H9 (cell line): Measurements from ENCODE around the gene NYAP2. TPM values are rescaled to one million over a fixed set of nuclear protein-coding genes. Genes with fewer than 3 reads are reported as not detected.

ENCODE experiments used
- DNase-seq: peaks from one replicate; pipeline ENCODE4 v3.0.0-alpha.2; 2017
- H2AFZ ChIP-seq: one replicate; pipeline ENCODE4 v1.6.1; 2013; ENCODE audit warnings: mild to moderate bottlenecking, low read length, control low read depth, moderate library complexity
- H2AK5ac ChIP-seq: 2 replicates; pipeline ENCODE4 v1.6.1; 2013; ENCODE audit warnings: low read length, control low read depth, mixed read lengths; ENCODE audit not compliant: insufficient read length
- H2BK120ac ChIP-seq: one replicate; pipeline ENCODE4 v1.6.1; 2013; ENCODE audit warnings: low read depth, mild to moderate bottlenecking, low read length, control low read depth, inconsistent platforms; ENCODE audit not compliant: poor library complexity, severe bottlenecking
- H2BK12ac ChIP-seq: 2 replicates; pipeline ENCODE4 v1.6.1; 2013; ENCODE audit warnings: low read length, control low read depth, mixed read lengths, low read depth; ENCODE audit not compliant: insufficient read length
- H2BK15ac ChIP-seq: 2 replicates; pipeline ENCODE4 v1.6.1; 2013; ENCODE audit warnings: low read depth, low read length, control low read depth
- H2BK20ac ChIP-seq: one replicate; pipeline ENCODE4 v1.6.1; 2013; ENCODE audit warnings: low read depth, mild to moderate bottlenecking, low read length, control low read depth, inconsistent platforms; ENCODE audit not compliant: poor library complexity, severe bottlenecking
- H2BK5ac ChIP-seq: 2 replicates; pipeline ENCODE4 v1.6.1; 2013; ENCODE audit warnings: low read length, control low read depth, mixed read lengths; ENCODE audit not compliant: insufficient read length
- H3K14ac ChIP-seq: 2 replicates; pipeline ENCODE4 v1.6.1; 2013; ENCODE audit warnings: low read length, control low read depth; ENCODE audit not compliant: insufficient read depth
- H3K18ac ChIP-seq: 2 replicates; pipeline ENCODE4 v1.6.1; 2013; ENCODE audit warnings: low read depth, mild to moderate bottlenecking, mixed read lengths, low read length, control low read depth; ENCODE audit not compliant: insufficient read length
- H3K23ac ChIP-seq: 2 replicates; pipeline ENCODE4 v1.6.1; 2013; ENCODE audit warnings: low read length, control low read depth, mixed read lengths, low read depth; ENCODE audit not compliant: insufficient read length
- H3K23me2 ChIP-seq: 2 replicates; pipeline ENCODE4 v1.6.1; 2013; ENCODE audit warnings: low read depth, mild to moderate bottlenecking, mixed read lengths, low read length, control low read depth; ENCODE audit not compliant: insufficient read length, poor library complexity, severe bottlenecking
- H3K27ac ChIP-seq: 2 replicates; pipeline ENCODE4 v1.5.1; 2013; ENCODE audit warnings: low read length, control low read depth, mixed read lengths, low read depth; ENCODE audit not compliant: insufficient read length
- H3K27me3 ChIP-seq: 2 replicates; pipeline ENCODE4 v1.6.1; 2013; ENCODE audit warnings: low read length, control low read depth, inconsistent platforms; ENCODE audit not compliant: insufficient read depth
- H3K4ac ChIP-seq: 2 replicates; pipeline ENCODE4 v1.6.1; 2013; ENCODE audit warnings: low read depth, mild to moderate bottlenecking, control low read depth, inconsistent platforms, low read length, moderate library complexity
- H3K4me1 ChIP-seq: 2 replicates; pipeline ENCODE4 v1.6.1; 2013; ENCODE audit warnings: low read length, control low read depth, inconsistent platforms; ENCODE audit not compliant: insufficient read depth
- H3K4me2 ChIP-seq: 2 replicates; pipeline ENCODE4 v1.6.1; 2013; ENCODE audit warnings: low read length, control low read depth, mixed read lengths; ENCODE audit not compliant: insufficient read length, insufficient read depth
- H3K56ac ChIP-seq: 2 replicates; pipeline ENCODE4 v1.6.1; 2013; ENCODE audit warnings: low read depth, mild to moderate bottlenecking, mixed read lengths, low read length, control low read depth; ENCODE audit not compliant: insufficient read length
- H3K79me1 ChIP-seq: 2 replicates; pipeline ENCODE4 v1.6.1; 2013; ENCODE audit warnings: low read depth, mild to moderate bottlenecking, moderate library complexity, low read length, control low read depth, inconsistent platforms; ENCODE audit not compliant: insufficient read depth, poor library complexity, severe bottlenecking
- H3K79me2 ChIP-seq: 2 replicates; pipeline ENCODE4 v1.6.1; 2013; ENCODE audit warnings: low read length, control low read depth, inconsistent platforms; ENCODE audit not compliant: insufficient read depth
- H3K9ac ChIP-seq: 2 replicates; pipeline ENCODE4 v1.6.1; 2013; ENCODE audit warnings: low read length, control low read depth, mixed read lengths; ENCODE audit not compliant: insufficient read length; ENCODE audit errors: extremely low read depth
- H3K9me3 ChIP-seq: one replicate; pipeline ENCODE4 v1.6.1; 2013; ENCODE audit warnings: low read depth, low read length, inconsistent platforms; ENCODE audit not compliant: control insufficient read depth
- H3T11ph ChIP-seq: one replicate; pipeline ENCODE4 v1.6.1; 2013; ENCODE audit warnings: mild to moderate bottlenecking, low read length, control low read depth, inconsistent platforms
- H4K20me1 ChIP-seq: one replicate; pipeline ENCODE4 v1.6.1; 2013; ENCODE audit not compliant: control insufficient read depth, insufficient read length, insufficient read depth
- H4K5ac ChIP-seq: 2 replicates; pipeline ENCODE4 v1.6.1; 2013; ENCODE audit warnings: low read depth, mild to moderate bottlenecking, mixed read lengths, low read length, control low read depth; ENCODE audit not compliant: insufficient read length
- H4K8ac ChIP-seq: replicated peaks from 2 replicates; pipeline ENCODE4 v1.6.1; 2013; ENCODE audit warnings: low read length, control low read depth, mixed read lengths, low read depth; ENCODE audit not compliant: insufficient read length
- H4K91ac ChIP-seq: 2 replicates; pipeline ENCODE4 v1.6.1; 2013; ENCODE audit warnings: low read depth, mild to moderate bottlenecking, moderate library complexity, mixed read lengths, low read length, control low read depth; ENCODE audit not compliant: insufficient read length
- H3K27ac Mint-ChIP-seq, 3 experiments: 2 replicates in 2 of 3; 3 replicates in 1 of 3; pipeline ENCODE4 v1.8.0; 2020 to 2021; ENCODE audit warnings: mixed read lengths in 3 of 3, mild to moderate bottlenecking in 1 of 3, moderate library complexity in 1 of 3
- H3K27me3 Mint-ChIP-seq: 2 replicates; pipeline ENCODE4 v1.8.0; 2021; ENCODE audit warnings: low read depth, mild to moderate bottlenecking, moderate library complexity, mixed read lengths
- H3K36me3 Mint-ChIP-seq, 3 experiments: 2 replicates in 2 of 3; 3 replicates in 1 of 3; pipeline ENCODE4 v1.8.0; 2020 to 2021; ENCODE audit warnings: low read depth in 3 of 3, mixed read lengths in 3 of 3; ENCODE audit not compliant: insufficient read depth in 1 of 3
- H3K4me1 Mint-ChIP-seq, 2 experiments: 2 replicates each; pipeline ENCODE4 v1.8.0; 2020; ENCODE audit warnings: mixed read lengths in 2 of 2
- H3K4me3 Mint-ChIP-seq, 2 experiments: 2 replicates in 1 of 2; 3 replicates in 1 of 2; pipeline ENCODE4 v1.8.0; 2020 to 2021; ENCODE audit warnings: mild to moderate bottlenecking in 2 of 2, mixed read lengths in 2 of 2, moderate library complexity in 1 of 2
- H3K9me3 Mint-ChIP-seq, 2 experiments: 2 replicates in 1 of 2; 3 replicates in 1 of 2; pipeline ENCODE4 v1.8.0; 2020; ENCODE audit warnings: mild to moderate bottlenecking in 2 of 2, mixed read lengths in 2 of 2, moderate library complexity in 1 of 2
- WGBS: extraction: QIAGEN DNeasy Blood & Tissue Kit; methylation state at CpG from one replicate; pipeline ENCODE4 v1.1.7; 2013; ENCODE audit warnings: missing lambda C conversion rate, low lambda C conversion rate, mixed read lengths; ENCODE audit not compliant: insufficient read length; ENCODE audit errors: extremely low coverage; 5-methylcytosine and 5-hydroxymethylcytosine counted together
- total RNA-seq: library from RNA; stranded (reverse); gene quantifications from 2 replicates; pipeline ENCODE4 v1.2.1, GENCODE V29; 2021
- TF ChIP-seq, protein P1 (sequence below): fragments of 200-600 bp; sonication (generic); conservative IDR thresholded peaks from 3 replicates; pipeline ENCODE4 v1.8.0; 2021; ENCODE audit warnings: antibody characterized with exemption, mild to moderate bottlenecking

NYAP2 gene
- total RNA-seq, 1 experiment from 2014 or later = not detected

DNA sequence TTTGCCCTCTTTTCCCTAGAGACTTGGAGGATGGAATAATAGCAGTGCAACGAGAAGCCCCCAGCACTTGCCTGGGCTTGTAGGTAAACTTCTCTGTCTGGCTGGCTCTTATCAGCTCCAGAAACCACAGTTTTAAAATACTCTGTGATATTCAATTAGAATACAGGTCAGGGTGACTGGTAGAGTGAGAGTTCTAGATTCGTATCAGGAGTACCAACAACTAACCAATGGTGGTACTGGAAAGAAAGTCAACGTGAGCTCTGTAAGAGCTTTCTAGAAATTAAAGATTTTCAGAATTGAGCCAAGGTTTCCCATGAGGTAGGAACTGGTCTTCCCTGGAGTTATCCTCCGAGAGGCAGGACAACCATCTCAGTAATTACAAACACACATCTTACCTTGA lies 216.9 kb downstream of the NYAP2 start:
- H2BK20ac ChIP-seq = no peak overlapping the region
- no peak for DNase-seq
- H3K27me3 ChIP-seq = no peaks in the 10 kb centered on the region
- H3K14ac ChIP-seq = no peak overlapping the region
- no peak overlapping the region for H2BK15ac ChIP-seq
- no peak overlapping the region for H2BK12ac ChIP-seq
- H3K36me3 Mint-ChIP-seq = no peaks in the 10 kb centered on the region
- no peaks in the 10 kb centered on the region for H3K79me1 ChIP-seq
- H3K27ac ChIP-seq = no peak overlapping the region
- no peaks in the 10 kb centered on the region; the same call in 1 of the 2 replicates for H3K27me3 Mint-ChIP-seq
- H3K9me3 ChIP-seq = no peaks in the 10 kb centered on the region
- no peak overlapping the region for H2BK120ac ChIP-seq
- no peak overlapping the region for H3K4me3 Mint-ChIP-seq
- no peaks in the 10 kb centered on the region; a peak in 1 of 5 replicates for H3K9me3 Mint-ChIP-seq
- H3K9ac ChIP-seq = no peak overlapping the region
- H3K27ac Mint-ChIP-seq = no peak overlapping the region
- no peak overlapping the region for H3K4me2 ChIP-seq
- H3K4me1 ChIP-seq = no peaks in the 10 kb centered on the region
- no peak overlapping the region for H3K4ac ChIP-seq
- no peak overlapping the region for H3K18ac ChIP-seq
- no peak overlapping the region for H2AK5ac ChIP-seq
- H3K56ac ChIP-seq = no peak overlapping the region
- H4K91ac ChIP-seq = no peak overlapping the region
- H2AFZ ChIP-seq = no peak overlapping the region
- H4K20me1 ChIP-seq = no peaks in the 10 kb centered on the region
- H4K8ac ChIP-seq = no peak overlapping the region
- TF ChIP-seq, protein P1, sequence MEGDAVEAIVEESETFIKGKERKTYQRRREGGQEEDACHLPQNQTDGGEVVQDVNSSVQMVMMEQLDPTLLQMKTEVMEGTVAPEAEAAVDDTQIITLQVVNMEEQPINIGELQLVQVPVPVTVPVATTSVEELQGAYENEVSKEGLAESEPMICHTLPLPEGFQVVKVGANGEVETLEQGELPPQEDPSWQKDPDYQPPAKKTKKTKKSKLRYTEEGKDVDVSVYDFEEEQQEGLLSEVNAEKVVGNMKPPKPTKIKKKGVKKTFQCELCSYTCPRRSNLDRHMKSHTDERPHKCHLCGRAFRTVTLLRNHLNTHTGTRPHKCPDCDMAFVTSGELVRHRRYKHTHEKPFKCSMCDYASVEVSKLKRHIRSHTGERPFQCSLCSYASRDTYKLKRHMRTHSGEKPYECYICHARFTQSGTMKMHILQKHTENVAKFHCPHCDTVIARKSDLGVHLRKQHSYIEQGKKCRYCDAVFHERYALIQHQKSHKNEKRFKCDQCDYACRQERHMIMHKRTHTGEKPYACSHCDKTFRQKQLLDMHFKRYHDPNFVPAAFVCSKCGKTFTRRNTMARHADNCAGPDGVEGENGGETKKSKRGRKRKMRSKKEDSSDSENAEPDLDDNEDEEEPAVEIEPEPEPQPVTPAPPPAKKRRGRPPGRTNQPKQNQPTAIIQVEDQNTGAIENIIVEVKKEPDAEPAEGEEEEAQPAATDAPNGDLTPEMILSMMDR = no peak
- no peaks in the 10 kb centered on the region for H3K23me2 ChIP-seq
- no peak overlapping the region for H3T11ph ChIP-seq
- no peaks in the 10 kb centered on the region for H3K79me2 ChIP-seq
- H3K4me1 Mint-ChIP-seq = no peaks in the 10 kb centered on the region; a peak in 1 of 4 replicates
- H3K23ac ChIP-seq = no peak overlapping the region
- no CpG with 5 or more reads among the region's 4 CpGs for WGBS
- H4K5ac ChIP-seq = no peak overlapping the region
- H2BK5ac ChIP-seq = no peak overlapping the region
